GM19372 (cell line): ENCODE results near the gene RASSF10.

ENCODE experiments used
- ATAC-seq: cut with Tn5 transposase; IDR thresholded peaks from one replicate; pipeline ENCODE4 v1.9.1; 2021; ENCODE audit warnings: mild to moderate bottlenecking, low read depth, moderate library complexity; ENCODE audit not compliant: unreplicated experiment

RASSF10 gene

DNA sequence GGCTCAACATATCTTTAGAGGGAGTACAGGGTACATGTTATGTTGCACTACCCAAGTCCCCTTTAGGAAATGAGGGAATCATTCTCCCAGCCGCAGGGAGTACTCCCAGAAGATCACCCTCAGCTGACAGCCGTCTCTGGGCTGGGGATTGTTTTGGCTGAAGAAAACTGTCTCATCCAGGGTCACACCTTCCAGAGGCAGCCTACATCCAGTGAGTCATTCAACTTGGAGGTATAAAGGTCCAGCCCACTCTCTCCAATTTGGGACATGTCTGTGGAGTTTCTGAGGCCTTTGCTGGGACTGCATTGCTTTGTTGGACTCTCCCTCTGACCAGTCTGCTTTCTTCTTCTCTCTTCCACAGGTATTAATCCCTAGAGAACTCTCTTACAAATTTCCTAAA is 42.1 kb downstream of the RASSF10 start:
- ATAC-seq = no peak

- no peak for ATAC-seq
Measured at GRCh38 chr11:13052130-13052571, 43.0 kb downstream of the RASSF10 start.

DNA sequence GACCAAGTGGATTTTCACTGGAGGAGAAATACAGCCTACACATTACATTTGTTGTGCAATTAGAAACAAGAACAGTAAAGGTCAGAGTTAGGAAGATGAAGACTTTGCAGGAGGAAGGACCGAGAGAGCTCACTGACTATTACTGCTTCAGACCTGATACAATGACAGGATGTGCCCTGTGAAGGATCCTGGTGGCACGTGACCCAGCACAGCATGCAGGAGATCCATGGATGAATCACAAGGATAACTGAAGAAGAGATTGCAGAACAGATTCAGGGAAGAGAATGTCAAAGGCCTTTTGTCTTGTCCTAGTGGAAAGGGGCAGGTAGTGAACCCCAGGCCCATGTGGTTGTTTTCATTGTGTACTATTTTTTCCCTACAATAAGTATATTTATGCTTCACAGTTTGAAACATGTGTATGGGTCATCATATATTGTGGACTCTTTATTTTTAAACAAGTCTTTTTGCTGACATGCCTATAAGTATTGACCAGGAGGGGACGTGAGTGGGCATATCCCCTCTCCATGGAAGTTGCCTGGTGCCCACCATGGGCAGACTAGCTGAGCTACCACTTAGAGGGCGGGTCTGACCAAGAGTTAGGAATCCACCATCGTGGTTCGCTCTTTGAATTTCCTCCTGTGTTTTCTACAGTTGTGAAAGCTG is 44.3 kb downstream of the RASSF10 start:
- no peak for ATAC-seq

DNA sequence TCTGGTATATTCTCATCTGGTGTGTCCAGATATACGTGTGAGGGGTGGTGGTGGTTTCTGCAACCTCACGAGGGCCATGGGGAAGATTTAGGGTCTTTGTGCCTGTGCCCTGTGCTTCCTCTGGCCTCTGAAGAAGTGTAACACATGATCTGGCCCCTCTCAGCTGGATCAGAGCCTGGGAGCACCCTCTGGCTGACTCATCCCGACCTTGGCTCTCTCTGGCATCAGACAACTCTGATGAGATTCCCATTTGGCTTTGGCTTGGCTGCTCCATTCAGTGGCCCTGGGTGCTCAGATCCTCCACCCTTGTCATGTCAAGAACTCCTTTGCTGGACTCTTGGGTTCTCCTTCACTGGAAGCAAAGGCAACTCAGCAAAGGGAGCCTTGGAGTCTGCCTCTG is 45.2 kb downstream of the RASSF10 start:
- no peak for ATAC-seq

DNA sequence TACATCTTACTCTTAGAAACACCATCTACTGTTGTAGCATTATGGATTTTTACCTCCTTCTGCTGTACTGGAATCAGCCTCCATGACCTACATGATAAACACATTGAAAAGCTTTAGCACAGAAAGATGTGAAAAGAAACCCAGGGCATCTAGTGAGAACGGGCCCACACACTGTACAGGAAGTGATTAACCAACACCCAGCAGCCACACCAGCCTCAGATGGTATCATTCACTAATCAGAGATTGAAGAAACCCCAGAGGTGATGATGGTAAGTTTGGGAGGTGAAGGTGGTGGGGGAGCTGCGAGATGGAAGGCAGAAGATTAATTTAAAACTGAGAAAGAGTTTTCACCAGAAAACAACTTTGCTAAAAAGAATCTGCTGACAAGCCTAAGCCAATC is 46.1 kb downstream of the RASSF10 start:
- no peak for ATAC-seq

GRCh38 chr11:13061294-13061990 is 52.3 kb downstream of the RASSF10 start:
- ATAC-seq = no peak
